GM20431 (cell line): ENCODE data around the gene ZNHIT3.

Experiments used
- in situ Hi-C: fragments of 300-500 bp; cut with MseI, MboI; formaldehyde crosslinking; loops from one replicate; pipeline ENCODE4 v1.15.0; 2020; ENCODE audit warnings: low sequenced_read_pairs; ENCODE audit not compliant: unreplicated experiment

Gene ZNHIT3

DNA sequence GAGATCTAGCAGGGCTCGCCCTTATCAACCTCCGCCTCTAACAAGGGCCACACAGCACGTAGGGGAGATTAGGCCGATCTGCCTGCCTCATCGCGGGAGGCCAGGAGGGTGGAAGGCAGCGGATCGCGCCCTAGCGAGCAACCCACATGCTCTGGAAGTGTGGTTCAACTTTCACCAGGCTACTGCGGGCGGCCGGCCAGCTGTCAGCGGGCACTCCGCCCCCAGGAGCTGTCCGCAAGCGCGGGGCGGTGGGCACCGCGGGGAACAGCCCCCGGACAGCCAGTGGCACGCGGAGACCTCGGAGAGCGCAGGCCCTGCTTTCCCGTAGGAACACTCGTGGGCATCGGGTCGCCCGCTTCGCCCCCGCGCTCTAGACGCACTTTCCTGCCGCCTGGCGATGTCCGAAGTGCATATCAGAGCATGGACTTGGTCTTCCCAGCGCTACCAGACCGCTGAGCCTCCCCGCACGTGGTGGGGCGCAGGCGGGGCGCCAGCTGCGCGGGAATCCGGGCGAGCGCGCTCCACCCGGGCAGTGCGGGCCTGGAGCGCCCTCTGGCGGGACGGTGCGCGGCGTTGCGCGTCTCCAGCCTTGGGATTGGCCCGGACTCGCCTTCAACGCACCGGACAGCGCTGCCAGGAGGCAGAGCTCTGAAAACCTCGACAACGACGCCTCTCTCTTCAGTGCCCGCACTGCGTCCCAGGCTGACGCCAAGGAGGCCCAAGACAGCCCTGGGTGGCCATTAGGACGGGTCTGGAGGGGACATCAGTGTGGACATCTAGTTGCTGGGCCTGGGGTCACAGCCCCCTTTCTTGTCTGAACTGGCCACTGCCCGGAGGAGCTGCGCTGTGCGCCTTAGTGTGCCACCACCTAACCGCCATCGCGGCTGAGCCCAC lies 3.6 kb upstream of the ZNHIT3 start:
- in situ Hi-C loops: loop anchor here (25.0 kb wide), 1 partner anchor 296 kb away; the partner anchor contains the start of genes CCL3L1, CCL3L3 and TBC1D3B

DNA sequence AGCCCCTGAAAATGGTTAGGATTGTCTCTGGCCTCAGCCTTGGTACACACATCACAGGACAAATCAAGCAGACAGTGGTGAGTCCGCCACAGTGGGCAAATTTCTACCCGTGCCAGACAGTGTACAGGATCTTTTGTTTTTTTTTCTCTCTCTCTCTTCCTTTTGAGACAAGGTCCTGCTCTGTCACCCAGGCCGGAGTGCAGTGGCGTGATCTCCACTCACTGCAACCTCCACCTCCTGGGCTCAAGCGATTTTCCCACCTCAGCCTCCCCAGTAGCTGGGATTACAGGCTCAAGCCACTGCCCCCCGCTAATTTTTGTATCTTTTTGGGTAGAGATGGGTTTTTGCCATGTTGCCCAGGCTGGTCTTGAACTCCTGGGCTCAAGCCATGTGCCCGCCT lies 2.5 kb upstream of the ZNHIT3 start:
- in situ Hi-C loops: loop anchor here (25.0 kb wide), 1 partner anchor 297 kb away; the partner anchor contains the start of genes CCL3L1, CCL3L3 and TBC1D3B

- in situ Hi-C loops: loop anchor here (25.0 kb wide), 1 partner anchor 298 kb away; the partner anchor contains the start of genes CCL3L1, CCL3L3 and TBC1D3B
Measured at GRCh38 chr17:36485027-36485426, 1.5 kb upstream of the ZNHIT3 start.

DNA sequence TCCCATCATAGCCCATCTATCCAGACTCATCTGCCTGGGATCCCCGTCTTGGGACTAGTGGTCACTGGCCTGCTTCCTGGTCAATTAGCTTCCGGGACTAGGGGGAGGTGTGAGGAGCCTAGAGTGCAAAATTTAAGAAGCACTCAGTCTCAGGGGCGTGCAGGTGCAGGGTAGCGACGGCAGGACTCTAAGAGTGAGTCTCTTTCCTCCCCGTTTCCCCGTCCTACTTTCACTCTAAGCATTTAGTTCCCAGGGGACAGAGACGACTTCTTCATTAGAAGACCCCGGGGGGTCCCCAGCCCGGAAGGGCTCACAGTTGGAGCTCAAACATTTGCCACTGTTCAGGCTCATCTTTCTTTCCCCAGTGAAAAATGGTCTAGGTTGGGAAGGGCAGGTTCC lies 677 bp upstream of the ZNHIT3 start:
- in situ Hi-C loops: loop anchor here (25.0 kb wide), 1 partner anchor 299 kb away; the partner anchor contains the start of genes CCL3L1, CCL3L3 and TBC1D3B

- in situ Hi-C loops: loop anchor here (25.0 kb wide), 1 partner anchor 307 kb away; the partner anchor contains the start of genes CCL3L1, CCL3L3 and TBC1D3B
Measured at GRCh38 chr17:36493956-36494355, 7.5 kb downstream of the ZNHIT3 start.

GRCh38 chr17:36494674-36495073 lies 8.2 kb downstream of the ZNHIT3 start:
- in situ Hi-C loops: loop anchor here (25.0 kb wide), 1 partner anchor 307 kb away; the partner anchor contains the start of genes CCL3L1, CCL3L3 and TBC1D3B

DNA sequence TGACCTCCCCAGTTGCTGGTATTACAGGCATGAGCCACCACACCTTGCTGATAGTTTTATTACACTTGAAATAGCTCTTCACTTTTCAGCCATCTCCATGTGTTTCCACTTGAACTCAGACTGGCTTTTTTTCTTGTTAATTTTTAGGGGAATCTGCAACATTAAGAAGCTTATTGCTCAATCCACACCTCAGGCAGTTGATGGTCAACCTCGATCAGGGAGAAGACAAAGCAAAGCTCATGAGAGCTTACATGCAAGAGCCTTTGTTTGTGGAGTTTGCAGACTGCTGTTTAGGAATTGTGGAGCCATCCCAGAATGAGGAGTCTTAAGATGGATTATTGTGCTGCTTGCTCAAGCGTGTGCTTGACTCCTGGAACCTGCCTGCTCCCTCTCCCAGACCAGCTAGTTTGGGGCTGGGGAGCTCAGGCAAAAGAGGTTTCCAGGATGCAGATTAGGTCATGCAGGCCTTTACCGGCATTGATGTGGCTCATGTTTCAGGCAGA lies 8.6 kb downstream of the ZNHIT3 start:
- in situ Hi-C loops: loop anchor here (25.0 kb wide), 1 partner anchor 308 kb away; the partner anchor contains the start of genes CCL3L1, CCL3L3 and TBC1D3B

- in situ Hi-C loops: loop anchor here (25.0 kb wide), 1 partner anchor 309 kb away; the partner anchor contains the start of genes CCL3L1, CCL3L3 and TBC1D3B
Measured at GRCh38 chr17:36496018-36496789, 9.7 kb downstream of the ZNHIT3 start.

GRCh38 chr17:36498155-36498554 lies 11.7 kb downstream of the ZNHIT3 start:
- in situ Hi-C loops: loop anchor here (25.0 kb wide), 1 partner anchor 311 kb away; the partner anchor contains the start of genes CCL3L1, CCL3L3 and TBC1D3B

- in situ Hi-C loops: loop anchor here (25.0 kb wide), 1 partner anchor 311 kb away; the partner anchor contains the start of genes CCL3L1, CCL3L3 and TBC1D3B
Measured at GRCh38 chr17:36498560-36499300, 12.2 kb downstream of the ZNHIT3 start.

GRCh38 chr17:36500745-36501225 lies 14.3 kb downstream of the ZNHIT3 start:
- in situ Hi-C loops: no loop called here

- in situ Hi-C loops: no loop called here
Measured at GRCh38 chr17:36501351-36501750, 14.9 kb downstream of the ZNHIT3 start.

GRCh38 chr17:36501963-36502362 lies 15.5 kb downstream of the ZNHIT3 start:
- in situ Hi-C loops: no loop called here

DNA sequence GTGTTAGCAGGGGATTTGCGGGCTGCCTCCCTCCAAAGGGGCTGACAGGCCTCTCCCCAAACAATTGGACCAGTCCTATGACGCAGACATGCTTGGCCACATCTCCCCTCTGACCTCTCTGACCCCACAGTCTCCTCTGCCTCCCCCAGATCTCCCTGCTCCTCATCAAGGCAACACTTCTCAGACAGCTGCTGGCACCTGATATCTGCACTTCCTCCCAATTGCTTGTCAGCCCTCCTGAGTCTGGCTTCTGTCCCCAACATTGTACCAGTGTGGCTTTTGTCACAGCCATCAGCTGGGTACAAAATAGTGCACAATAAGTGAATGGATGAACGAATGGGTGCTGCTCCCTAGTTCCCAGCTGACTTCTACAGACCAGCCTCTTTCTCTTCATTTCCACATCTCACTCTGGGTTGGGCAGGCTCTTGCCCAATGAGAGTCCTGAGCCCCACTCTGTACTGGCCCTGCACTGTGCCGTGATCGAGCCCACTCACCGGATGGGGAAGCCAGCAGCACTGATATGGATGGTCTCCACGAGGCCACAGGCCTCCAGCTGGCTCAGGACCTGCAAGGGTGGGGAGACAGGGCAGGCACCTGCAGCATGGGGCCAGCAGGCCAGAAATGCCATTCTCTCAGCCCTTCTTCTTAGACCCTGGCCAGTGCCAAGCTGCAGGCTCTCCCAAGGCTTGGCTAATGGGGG lies 17.1 kb downstream of the ZNHIT3 start:
- in situ Hi-C loops: no loop called here

- in situ Hi-C loops: no loop called here
Measured at GRCh38 chr17:36504156-36504545, 17.7 kb downstream of the ZNHIT3 start.

DNA sequence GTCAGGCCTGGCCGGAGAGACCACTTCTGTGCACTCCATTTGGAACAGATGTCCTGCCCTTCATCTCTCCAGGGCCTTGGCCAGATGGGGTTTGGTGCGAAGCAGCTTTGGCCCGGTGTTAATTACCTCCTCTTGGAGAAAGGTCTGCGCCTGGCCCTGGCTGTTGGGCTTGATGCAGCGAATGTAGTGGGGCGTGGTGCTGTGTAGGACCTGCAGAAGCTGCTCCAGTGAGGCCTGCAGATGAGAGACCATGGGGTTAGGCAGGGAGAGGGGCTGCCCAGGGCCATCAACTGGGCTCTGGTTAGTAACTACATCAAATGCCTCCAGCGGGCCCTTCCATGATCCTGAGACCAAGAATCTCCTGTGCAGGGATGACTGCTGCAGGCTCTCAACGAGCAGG lies 18.7 kb downstream of the ZNHIT3 start:
- in situ Hi-C loops: no loop called here

DNA sequence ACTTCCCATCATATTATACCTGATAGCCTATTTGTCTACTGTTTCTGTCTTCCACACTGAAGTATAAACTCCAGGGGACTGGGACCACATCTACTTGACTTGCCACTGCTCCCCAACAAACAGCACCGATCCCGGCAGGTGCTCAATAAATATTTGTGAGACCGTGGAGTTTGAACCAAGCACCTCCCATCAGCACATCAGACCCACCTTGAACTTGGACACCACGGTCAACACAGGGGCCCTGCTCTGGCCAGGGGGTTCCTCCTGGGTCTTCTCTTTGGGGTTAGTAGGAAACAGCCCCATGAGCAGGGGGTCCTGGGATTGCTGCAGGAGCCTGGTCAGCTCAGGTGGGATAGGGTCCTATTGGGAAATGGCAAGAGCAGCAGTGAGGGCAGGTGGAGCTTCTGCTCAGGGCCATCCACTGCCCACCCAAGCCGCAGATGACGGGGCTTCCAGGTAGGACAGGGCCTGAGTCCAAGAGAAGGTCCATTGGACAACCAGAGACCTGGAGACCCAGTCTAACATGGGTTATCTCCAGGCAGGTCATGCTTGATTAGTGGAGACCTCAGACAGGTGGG lies 19.9 kb downstream of the ZNHIT3 start:
- in situ Hi-C loops: no loop called here

- in situ Hi-C loops: no loop called here
Measured at GRCh38 chr17:36506831-36507230, 20.4 kb downstream of the ZNHIT3 start.
